Hepatocyte (in vitro differentiated cells): ENCODE data around the gene DCC. TPM values are rescaled to one million over a fixed set of nuclear protein-coding genes. Genes with fewer than 3 reads are reported as not detected.

Experiments
- DNase-seq: peaks from one replicate; pipeline ENCODE4 v3.0.0-alpha.2; 2016; ENCODE audit warnings: low spot score
- H2AFZ ChIP-seq: fragments of 200-600 bp; sonication (generic); 2 replicates; pipeline ENCODE4 v1.6.0; 2016; ENCODE audit warnings: antibody characterized with exemption, mild to moderate bottlenecking
- H3K27ac ChIP-seq: fragments of 200-600 bp; sonication (generic); 2 replicates; pipeline ENCODE4 v1.5.1; 2016; ENCODE audit warnings: mild to moderate bottlenecking
- H3K27me3 ChIP-seq: fragments of 200-600 bp; sonication (generic); 2 replicates; pipeline ENCODE4 v1.6.1; 2016
- H3K36me3 ChIP-seq: fragments of 200-600 bp; sonication (generic); replicated peaks from 2 replicates; pipeline ENCODE4 v1.5.1; 2016; ENCODE audit warnings: low read depth; ENCODE audit not compliant: insufficient read depth
- H3K4me1 ChIP-seq: fragments of 200-600 bp; sonication (generic); 2 replicates; pipeline ENCODE4 v1.5.1; 2016; ENCODE audit warnings: mild to moderate bottlenecking, moderate library complexity; ENCODE audit not compliant: insufficient read depth
- H3K4me2 ChIP-seq: fragments of 200-600 bp; sonication (generic); 2 replicates; pipeline ENCODE4 v1.6.0; 2016
- H3K4me3 ChIP-seq: fragments of 200-600 bp; sonication (generic); 2 replicates; pipeline ENCODE4 v1.5.1; 2016; ENCODE audit warnings: mild to moderate bottlenecking
- H3K79me2 ChIP-seq: fragments of 200-600 bp; sonication (generic); 2 replicates; pipeline ENCODE4 v1.6.0; 2017; ENCODE audit warnings: mild to moderate bottlenecking
- H3K9me2 ChIP-seq: fragments of 200-600 bp; sonication (generic); replicated peaks from 2 replicates; pipeline ENCODE4 v1.6.0; 2017; ENCODE audit warnings: mild to moderate bottlenecking; ENCODE audit not compliant: insufficient read depth
- H3K9me3 ChIP-seq: fragments of 200-600 bp; sonication (generic); 2 replicates; pipeline ENCODE4 v1.5.1; 2016; ENCODE audit warnings: low read depth, mild to moderate bottlenecking
- H4K20me1 ChIP-seq: fragments of 200-600 bp; sonication (generic); 2 replicates; pipeline ENCODE4 v1.6.0; 2016; ENCODE audit warnings: mild to moderate bottlenecking; ENCODE audit not compliant: insufficient read depth, poor library complexity, severe bottlenecking
- EZH2 ChIP-seq: fragments of 200-600 bp; sonication (generic); IDR thresholded peaks from 2 replicates; pipeline ENCODE4 v1.6.1; 2016; ENCODE audit warnings: antibody characterized with exemption, mild to moderate bottlenecking, borderline replicate concordance
- EZH2phosphoT487 ChIP-seq: fragments of 200-600 bp; sonication (generic); IDR thresholded peaks from one replicate; pipeline ENCODE4 v1.6.1; 2018; ENCODE audit warnings: antibody characterized with exemption, mild to moderate bottlenecking, low read depth, moderate library complexity; ENCODE audit not compliant: unreplicated experiment, severe bottlenecking
- WGBS: methylation state at CpG from one replicate; pipeline ENCODE4 v1.1.6; 2016; ENCODE audit warnings: low lambda C conversion rate; ENCODE audit errors: missing lambda C conversion rate; 5-methylcytosine and 5-hydroxymethylcytosine counted together
- polyA plus RNA-seq: library from polyadenylated mRNA; unstranded; fragments of >200 nt; fragmentation: Nextera tagmentation; extraction: Ambion mirVana; gene quantifications from 2 replicates; pipeline ENCODE4 v1.2.1, GENCODE V29; 2016
- total RNA-seq: library from RNA; depleted of rRNA; stranded (reverse); fragments of >200 nt; gene quantifications from 2 replicates; pipeline ENCODE4 v1.2.3, GENCODE V29; 2014
- TF ChIP-seq, protein P1 (sequence below): fragments of 200-600 bp; sonication (generic); IDR thresholded peaks from 2 replicates; pipeline ENCODE4 v1.5.1; 2016; ENCODE audit warnings: antibody characterized with exemption, mild to moderate bottlenecking; ENCODE audit not compliant: poor library complexity

The DCC gene
- total and polyA plus RNA-seq, 2 experiments from 2014 or later = 1.0 to 3.5 TPM

- peaks cover 3% of the 10 kb centered on the region for H3K4me1 ChIP-seq
- no peaks in the 10 kb centered on the region for H3K79me2 ChIP-seq
- WGBS = 52% methylated on average over 3 of the region's 3 CpGs
- no peaks in the 10 kb centered on the region for H3K27me3 ChIP-seq
- no peaks in the 10 kb centered on the region for H3K36me3 ChIP-seq
- H3K4me2 ChIP-seq = no peak overlapping the region
- H4K20me1 ChIP-seq = no peaks in the 10 kb centered on the region
- H3K9me2 ChIP-seq = no peaks in the 10 kb centered on the region
- no peak for DNase-seq
- no peaks in the 10 kb centered on the region for H3K9me3 ChIP-seq
- no peak overlapping the region for H2AFZ ChIP-seq
- H3K4me3 ChIP-seq = no peak overlapping the region
- no peak overlapping the region for H3K27ac ChIP-seq
- TF ChIP-seq EZH2phosphoT487 = no peak
- TF ChIP-seq, protein P1, sequence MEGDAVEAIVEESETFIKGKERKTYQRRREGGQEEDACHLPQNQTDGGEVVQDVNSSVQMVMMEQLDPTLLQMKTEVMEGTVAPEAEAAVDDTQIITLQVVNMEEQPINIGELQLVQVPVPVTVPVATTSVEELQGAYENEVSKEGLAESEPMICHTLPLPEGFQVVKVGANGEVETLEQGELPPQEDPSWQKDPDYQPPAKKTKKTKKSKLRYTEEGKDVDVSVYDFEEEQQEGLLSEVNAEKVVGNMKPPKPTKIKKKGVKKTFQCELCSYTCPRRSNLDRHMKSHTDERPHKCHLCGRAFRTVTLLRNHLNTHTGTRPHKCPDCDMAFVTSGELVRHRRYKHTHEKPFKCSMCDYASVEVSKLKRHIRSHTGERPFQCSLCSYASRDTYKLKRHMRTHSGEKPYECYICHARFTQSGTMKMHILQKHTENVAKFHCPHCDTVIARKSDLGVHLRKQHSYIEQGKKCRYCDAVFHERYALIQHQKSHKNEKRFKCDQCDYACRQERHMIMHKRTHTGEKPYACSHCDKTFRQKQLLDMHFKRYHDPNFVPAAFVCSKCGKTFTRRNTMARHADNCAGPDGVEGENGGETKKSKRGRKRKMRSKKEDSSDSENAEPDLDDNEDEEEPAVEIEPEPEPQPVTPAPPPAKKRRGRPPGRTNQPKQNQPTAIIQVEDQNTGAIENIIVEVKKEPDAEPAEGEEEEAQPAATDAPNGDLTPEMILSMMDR = no peak
- no peak for TF ChIP-seq EZH2
These were observed 338.0 kb downstream of the DCC start for GRCh38 chr18:52678034-52678433.

GRCh38 chr18:52678551-52678950 lies 338.6 kb downstream of the DCC start:
- no peak for TF ChIP-seq EZH2phosphoT487
- TF ChIP-seq, protein P1 = no peak
- no peak for TF ChIP-seq EZH2
- no peak overlapping the region for H2AFZ ChIP-seq
- DNase-seq = no peak
- no peaks in the 10 kb centered on the region for H3K36me3 ChIP-seq
- no peaks in the 10 kb centered on the region for H3K9me2 ChIP-seq
- no peaks in the 10 kb centered on the region for H4K20me1 ChIP-seq
- no peaks in the 10 kb centered on the region for H3K27me3 ChIP-seq
- no peaks in the 10 kb centered on the region for H3K79me2 ChIP-seq
- no peak overlapping the region for H3K4me3 ChIP-seq
- peaks cover 3% of the 10 kb centered on the region for H3K4me1 ChIP-seq
- H3K9me3 ChIP-seq = no peaks in the 10 kb centered on the region
- no peak overlapping the region for H3K4me2 ChIP-seq
- H3K27ac ChIP-seq = no peak overlapping the region
- 78% methylated on average over 8 of the region's 8 CpGs for WGBS

- Histone ChIP-seq H3K9me2 (no peaks in the 10 kb centered on the region), H3K4me3 (no peak overlapping the region), H3K4me1 (peaks cover 1% of the 10 kb centered on the region), H4K20me1 (no peaks in the 10 kb centered on the region), H3K4me2 (no peak overlapping the region), H3K36me3 (no peaks in the 10 kb centered on the region), H3K27ac (no peak overlapping the region), H3K27me3 (no peaks in the 10 kb centered on the region), H3K79me2 (no peaks in the 10 kb centered on the region), H3K9me3 (no peaks in the 10 kb centered on the region), H2AFZ (no peak overlapping the region)
- 41% methylated on average over 2 of the region's 2 CpGs for WGBS
- DNase-seq = no peak
- TF ChIP-seq, protein P1 = no peak
- no peak for TF ChIP-seq EZH2phosphoT487
- TF ChIP-seq EZH2 = no peak
These were observed 339.4 kb downstream of the DCC start for GRCh38 chr18:52679354-52679753.

DNA sequence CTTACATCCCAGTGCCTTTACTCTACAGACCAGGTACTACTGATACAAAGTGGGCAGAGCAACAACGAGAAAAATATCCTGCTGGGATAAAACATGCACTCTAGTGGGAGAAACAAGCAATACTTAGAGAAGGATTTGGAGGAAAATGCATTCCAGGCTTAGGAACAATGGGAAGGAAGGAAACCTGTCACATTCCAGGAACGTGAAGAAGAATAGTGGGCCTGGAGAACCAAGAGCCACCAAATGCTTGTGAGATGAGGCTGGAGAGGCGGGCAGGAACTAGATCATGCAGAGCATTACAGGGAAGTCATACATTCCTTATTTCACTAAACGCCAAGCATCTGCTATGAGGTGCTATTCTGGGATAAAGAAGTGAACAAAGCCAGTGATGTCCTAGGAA lies 342.3 kb downstream of the DCC start:
- Histone ChIP-seq H3K4me2 (no peak overlapping the region), H4K20me1 (no peaks in the 10 kb centered on the region), H3K9me3 (no peaks in the 10 kb centered on the region), H3K27ac (no peak overlapping the region), H3K79me2 (no peaks in the 10 kb centered on the region), H2AFZ (no peak overlapping the region), H3K36me3 (no peaks in the 10 kb centered on the region), H3K4me3 (no peak overlapping the region), H3K4me1 (no peaks in the 10 kb centered on the region), H3K9me2 (no peaks in the 10 kb centered on the region), H3K27me3 (no peaks in the 10 kb centered on the region)
- DNase-seq = no peak
- TF ChIP-seq, protein P1 = no peak
- no peak for TF ChIP-seq EZH2phosphoT487
- 50% methylated on average over 4 of the region's 4 CpGs for WGBS
